Adrenal gland (tissue), 12 donors: ENCODE measurements around the gene KCNH1. TPM values are rescaled to one million over a fixed set of nuclear protein-coding genes. Genes with fewer than 3 reads are reported as not detected.

Experiments
- DNase-seq, 7 donors: peaks; one replicate each; pipeline ENCODE4 v3.0.0-alpha.2; 2019 to 2020
- H3K27ac ChIP-seq, 5 donors: fragments of 200-600 bp; sonication (generic) in 4 of 5; 1 replicate in 3 of 5; 2 replicates in 2 of 5; pipeline versions ENCODE4 v1.5.1 to v1.8.0; 2016 to 2020; ENCODE audit warnings: mild to moderate bottlenecking in 1 of 5
- H3K27me3 ChIP-seq: fragments of 200-600 bp; 2 replicates; pipeline ENCODE4 v1.8.0; 2021
- H3K36me3 ChIP-seq, 2 donors: fragments of 200-600 bp; replicated peaks in 1 of 2; 1 replicate in 1 of 2; 2 replicates in 1 of 2; pipeline versions ENCODE4 v1.5.1 to v1.8.0; 2018 to 2022
- H3K4me1 ChIP-seq, 2 donors: fragments of 200-600 bp; replicated peaks in 1 of 2; 1 replicate in 1 of 2; 2 replicates in 1 of 2; pipeline versions ENCODE4 v1.5.1 to v1.8.0; 2018 to 2021
- H3K4me3 ChIP-seq, 4 donors: fragments of 200-600 bp; sonication (generic) in 3 of 4; one replicate each; pipeline ENCODE4 v1.5.1; 2016 to 2018
- H3K9me3 ChIP-seq, 3 donors: fragments of 200-600 bp; sonication (generic) in 1 of 3; replicated peaks in 1 of 3; 1 replicate in 2 of 3; 2 replicates in 1 of 3; pipeline versions ENCODE4 v1.5.1 to v1.8.0; 2016 to 2021
- CTCF ChIP-seq, 6 experiments: fragments of 450-650 bp in 4 of 6; fragments of 200-600 bp in 2 of 6; sonication (generic) in 1 of 6; IDR thresholded peaks; 1 replicate in 5 of 6; 2 replicates in 1 of 6; pipeline versions ENCODE4 v1.5.1 to v1.8.0; 2016 to 2021; ENCODE audit warnings: antibody characterized with exemption in 6 of 6, mild to moderate bottlenecking in 2 of 6, moderate library complexity in 1 of 6
- POLR2A ChIP-seq, 2 donors: fragments of 450-650 bp; IDR thresholded peaks; one replicate each; pipeline ENCODE4 v1.6.1; 2017; ENCODE audit warnings: antibody characterized with exemption in 2 of 2, mild to moderate bottlenecking in 2 of 2, moderate library complexity in 1 of 2
- WGBS, 4 donors: extraction: QIAGEN DNeasy Blood & Tissue Kit in 2 of 4; methylation state at CpG; one replicate each; pipeline versions ENCODE4 v1.1.5 to v1.1.7; 2013 to 2017; 5-methylcytosine and 5-hydroxymethylcytosine counted together
- intact Hi-C, 2 donors: fragments of 100-400 bp; cut with DNase I; formaldehyde crosslinking; loops; one replicate each; pipeline versions ENCODE4 v1.14.1 to v1.15.0; 2022 to 2023
- polyA plus RNA-seq, 3 donors: library from polyadenylated mRNA; stranded (reverse); fragments of 200-250 nt in 2 of 3; fragments of 350-450 nt in 1 of 3; fragmentation: Illumina TruSeq in 1 of 3; extraction: RNeasy Lipid Tissue Mini Kit (QIAGEN cat#74804) in 1 of 3; gene quantifications; one replicate each; pipeline ENCODE4 v1.2.3, GENCODE V29; 2013 to 2014
- total RNA-seq, 9 donors: library from RNA; depleted of rRNA in 4 of 9; stranded (reverse); fragments of >200 nt in 4 of 9; fragments of 120-200 nt in 1 of 9; fragmentation: NEBNext Ultra II Directional in 1 of 9; extraction: Animal tissue kit (Norgen Biotek cat#: 25700) in 1 of 9; gene quantifications; one replicate each; pipeline versions ENCODE4 v1.1.0 to v1.2.4, GENCODE V29; 2013 to 2023
- donor health status: healthy with polysubstance abuse.
- donor health status: Bipolar disorder and iron deficiency.
- donor health status: DM: yes; HTN: yes; CAD: no.
- donor health status: DM: no; HTN: no; CAD: no.
- donor health status: DM: no; HTN: no; CAD: no.
- donor health status: DM: yes; HTN: yes; CAD: no.

KCNH1 gene
- total and polyA plus RNA-seq, 12 donors: 0.15 to 2.2 (median 0.73) TPM; not detected in 4

GRCh38 chr1:210688512-210689234 lies 445.3 kb downstream of the KCNH1 start:
- 75 to 89% (median 86%) methylated on average over 1 of the region's 1 CpG for WGBS, 4 donors
- H3K36me3 ChIP-seq: no peaks in the 10 kb centered on the region
- H3K4me3 ChIP-seq: no peak overlapping the region
- TF ChIP-seq CTCF (IDR thresholded peaks at IDR 0.05): no peak
- no peak for TF ChIP-seq POLR2A (IDR thresholded peaks at IDR 0.05)
- no peak for DNase-seq
- no peak overlapping the region for H3K27ac ChIP-seq
- H3K4me1 ChIP-seq: no peaks in the 10 kb centered on the region
- intact Hi-C loops: no loop called here
- no peaks in the 10 kb centered on the region for H3K27me3 ChIP-seq
- no peaks in the 10 kb centered on the region for H3K9me3 ChIP-seq

- H3K36me3 ChIP-seq: no peaks in the 10 kb centered on the region
- no peak for TF ChIP-seq CTCF (IDR thresholded peaks at IDR 0.05)
- no peak for TF ChIP-seq POLR2A (IDR thresholded peaks at IDR 0.05)
- H3K27me3 ChIP-seq: no peaks in the 10 kb centered on the region
- H3K27ac ChIP-seq: no peak overlapping the region
- intact Hi-C loops: no loop called here
- peak in 2 of 7 donors; percentile 23 to 42 for DNase-seq
- no peak overlapping the region for H3K4me3 ChIP-seq
- 50 to 76% (median 70%) methylated on average over 5 to 7 of the region's 7 CpGs for WGBS, 4 donors
- H3K4me1 ChIP-seq: no peaks in the 10 kb centered on the region
- H3K9me3 ChIP-seq: no peaks in the 10 kb centered on the region
These were observed 446.2 kb downstream of the KCNH1 start for GRCh38 chr1:210687582-210688279.

- WGBS, 4 donors: 37 to 50% (median 50%) methylated on average over 3 of the region's 3 CpGs
- Histone ChIP-seq H3K9me3 (no peaks in the 10 kb centered on the region), H3K4me1 (no peaks in the 10 kb centered on the region), H3K27ac (no peak overlapping the region), H3K36me3 (no peaks in the 10 kb centered on the region), H3K4me3 (no peak overlapping the region), H3K27me3 (no peaks in the 10 kb centered on the region)
- no peak for DNase-seq
- TF ChIP-seq CTCF (IDR thresholded peaks at IDR 0.05): no peak
- no peak for TF ChIP-seq POLR2A (IDR thresholded peaks at IDR 0.05)
- intact Hi-C loops: no loop called here
These were observed 447.1 kb downstream of the KCNH1 start for GRCh38 chr1:210686841-210687240.

GRCh38 chr1:210685295-210685650 lies 448.7 kb downstream of the KCNH1 start:
- no peaks in the 10 kb centered on the region for H3K27me3 ChIP-seq
- no peaks in the 10 kb centered on the region for H3K36me3 ChIP-seq
- no peak overlapping the region for H3K27ac ChIP-seq
- WGBS, 4 donors: 90 to 100% (median 93%) methylated on average over 3 of the region's 3 CpGs
- H3K4me3 ChIP-seq: no peak overlapping the region
- no peak for TF ChIP-seq CTCF (IDR thresholded peaks at IDR 0.05)
- DNase-seq: no peak
- no peaks in the 10 kb centered on the region for H3K9me3 ChIP-seq
- H3K4me1 ChIP-seq: no peaks in the 10 kb centered on the region
- intact Hi-C loops: no loop called here
